ENCODE data around the gene GPR148. TPM values are rescaled to one million over a fixed set of nuclear protein-coding genes. Genes with fewer than 3 reads are reported as not detected.
"Not testable (repeated sequence)": the region's sequence is repeated elsewhere in the genome, so short reads cannot be mapped to it uniquely, and the experiment has no call there.

GPR148 gene
- total RNA-seq, 1 donor from 2014 or later, result not detected

DNA sequence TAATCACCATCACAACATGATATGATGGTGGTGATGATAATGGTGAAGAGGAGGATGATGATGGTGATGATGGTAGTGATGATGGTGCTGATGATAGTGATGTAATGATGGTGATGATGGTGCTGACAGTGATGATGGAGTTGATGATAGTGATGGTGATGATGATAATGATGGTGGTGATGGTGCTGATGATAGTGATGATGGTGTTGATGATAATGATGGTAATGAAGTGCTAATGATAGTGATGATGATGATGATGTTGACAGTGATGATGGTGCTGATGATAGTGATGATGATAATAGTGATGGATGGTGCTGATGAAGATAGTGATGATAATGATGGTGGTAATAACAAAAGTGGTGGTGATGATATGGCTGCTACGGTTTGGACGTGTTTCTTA lies 4.4 kb upstream of the GPR148 start:
- TF ChIP-seq, protein P1, sequence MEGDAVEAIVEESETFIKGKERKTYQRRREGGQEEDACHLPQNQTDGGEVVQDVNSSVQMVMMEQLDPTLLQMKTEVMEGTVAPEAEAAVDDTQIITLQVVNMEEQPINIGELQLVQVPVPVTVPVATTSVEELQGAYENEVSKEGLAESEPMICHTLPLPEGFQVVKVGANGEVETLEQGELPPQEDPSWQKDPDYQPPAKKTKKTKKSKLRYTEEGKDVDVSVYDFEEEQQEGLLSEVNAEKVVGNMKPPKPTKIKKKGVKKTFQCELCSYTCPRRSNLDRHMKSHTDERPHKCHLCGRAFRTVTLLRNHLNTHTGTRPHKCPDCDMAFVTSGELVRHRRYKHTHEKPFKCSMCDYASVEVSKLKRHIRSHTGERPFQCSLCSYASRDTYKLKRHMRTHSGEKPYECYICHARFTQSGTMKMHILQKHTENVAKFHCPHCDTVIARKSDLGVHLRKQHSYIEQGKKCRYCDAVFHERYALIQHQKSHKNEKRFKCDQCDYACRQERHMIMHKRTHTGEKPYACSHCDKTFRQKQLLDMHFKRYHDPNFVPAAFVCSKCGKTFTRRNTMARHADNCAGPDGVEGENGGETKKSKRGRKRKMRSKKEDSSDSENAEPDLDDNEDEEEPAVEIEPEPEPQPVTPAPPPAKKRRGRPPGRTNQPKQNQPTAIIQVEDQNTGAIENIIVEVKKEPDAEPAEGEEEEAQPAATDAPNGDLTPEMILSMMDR (IDR thresholded peaks at IDR 0.05; ENCODE audit: insufficient read depth, low read length, poor library complexity, severe bottlenecking), result no peak
- no peaks in the 10 kb centered on the region for H3K36me3 ChIP-seq (ENCODE audit: control insufficient read depth, insufficient read depth, low read length)

DNA sequence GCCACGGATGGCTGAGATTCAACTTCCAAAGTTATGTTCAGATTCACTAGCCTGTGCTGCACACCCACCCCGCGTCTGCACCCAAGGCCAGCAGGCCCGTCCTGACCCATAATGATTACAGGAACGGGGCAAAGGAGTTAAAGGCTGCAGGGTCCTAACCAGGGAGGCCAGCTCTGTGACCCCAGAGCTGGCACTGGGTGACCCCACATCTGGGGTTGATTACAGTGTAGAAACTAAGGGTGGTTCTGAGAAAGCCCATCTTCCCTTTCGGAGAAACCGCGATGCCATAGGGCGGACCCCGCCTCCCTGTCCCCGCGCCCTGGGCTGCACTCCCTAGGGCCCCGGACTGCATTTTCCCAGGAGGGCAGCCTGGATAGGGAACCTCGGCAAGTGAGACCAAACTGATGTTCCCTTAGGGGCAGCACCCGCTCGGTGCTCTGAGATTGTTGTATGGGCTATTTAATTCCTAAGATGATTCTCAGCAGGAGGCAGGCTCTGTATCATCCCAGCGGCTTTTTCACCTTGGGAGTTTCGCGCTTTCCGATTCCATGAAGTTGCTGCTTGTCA lies 2.2 kb upstream of the GPR148 start:
- Histone ChIP-seq H3K27me3 (ENCODE audit: control insufficient read depth, insufficient read depth, low read length) (peaks cover 8% of the 10 kb centered on the region), H3K36me3 (ENCODE audit: control insufficient read depth, insufficient read depth, low read length) (no peaks in the 10 kb centered on the region), H3K4me3 (ENCODE audit: low read depth, low read length) (peak overlapping the region; percentile 52)
- TF ChIP-seq, protein P1 (IDR thresholded peaks at IDR 0.05; ENCODE audit: insufficient read depth, low read length, poor library complexity, severe bottlenecking), result no peak
- DNase-seq (ENCODE audit: low read depth), result no peak

More for the DNA sequence above, 4.4 kb upstream of the GPR148 start:
- Histone ChIP-seq H3K27me3 (ENCODE audit: control insufficient read depth, insufficient read depth, low read length) (peaks cover 8% of the 10 kb centered on the region), H3K4me3 (ENCODE audit: low read depth, low read length) (no peak overlapping the region)
- DNase-seq (ENCODE audit: low read depth), result no peak

DNA sequence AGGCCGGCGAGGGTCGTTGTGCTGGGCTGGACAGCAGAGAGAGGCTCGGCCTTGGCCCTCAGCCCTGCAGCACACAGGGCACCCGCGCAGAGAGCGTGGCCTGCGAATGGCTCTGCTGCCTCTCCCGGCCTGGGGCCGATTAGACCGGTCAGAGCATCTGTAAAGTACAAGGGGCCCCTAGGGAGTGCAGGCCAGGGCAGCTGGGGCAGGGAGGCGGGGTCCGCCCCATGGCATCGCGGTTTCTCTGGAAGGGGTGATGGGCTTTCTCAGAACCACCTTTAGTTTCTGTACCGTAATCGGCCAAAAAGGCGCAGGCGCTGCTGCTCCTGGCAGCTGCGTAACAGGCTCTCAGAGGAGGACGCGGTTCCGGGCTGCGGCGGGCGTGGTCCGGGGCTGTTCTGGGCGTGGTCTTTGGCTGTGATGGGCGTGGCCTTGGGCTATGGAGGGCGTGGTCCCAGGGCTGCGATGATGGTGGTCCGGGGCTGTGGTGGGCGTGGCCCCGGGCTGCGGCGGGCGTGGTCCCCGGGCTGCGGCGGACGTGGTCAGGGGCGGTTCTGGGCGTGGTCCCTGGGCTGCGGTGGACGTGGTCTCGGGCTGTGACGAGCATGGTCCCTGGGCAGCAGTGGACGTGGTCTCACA lies 1.5 kb upstream of the GPR148 start:
- H3K27me3 ChIP-seq (ENCODE audit: control insufficient read depth, insufficient read depth, low read length), result peaks cover 8% of the 10 kb centered on the region
- TF ChIP-seq, protein P1 (IDR thresholded peaks at IDR 0.05; ENCODE audit: insufficient read depth, low read length, poor library complexity, severe bottlenecking), result no peak
- no peaks in the 10 kb centered on the region for H3K36me3 ChIP-seq (ENCODE audit: control insufficient read depth, insufficient read depth, low read length)
- H3K4me3 ChIP-seq (ENCODE audit: low read depth, low read length), result peak overlapping the region; percentile 52
- DNase-seq (ENCODE audit: low read depth), result peak; percentile 18

DNA sequence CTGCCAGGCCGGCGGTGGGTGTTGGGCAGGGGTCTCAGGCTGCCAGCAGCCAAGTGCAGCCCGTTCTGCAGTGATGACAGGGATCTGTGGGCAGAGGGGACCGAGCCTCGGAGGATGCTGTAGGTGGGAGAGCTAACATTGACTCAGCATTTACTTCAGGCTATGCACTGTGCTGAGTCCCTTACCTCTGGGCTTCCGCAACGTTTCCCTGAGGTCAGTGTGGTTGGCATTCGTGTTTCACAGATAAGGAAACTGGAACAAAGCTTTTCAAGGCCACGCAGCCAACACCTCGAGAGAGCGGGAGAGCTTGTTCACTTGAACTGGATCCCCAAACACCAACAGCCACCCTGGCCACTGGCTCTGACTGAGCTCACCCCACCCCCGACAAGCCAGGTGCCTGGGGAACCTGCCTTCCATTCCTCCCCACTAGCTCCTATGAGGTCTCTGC lies 839 bp upstream of the GPR148 start:
- DNase-seq (ENCODE audit: low read depth), result no peak
- no peaks in the 10 kb centered on the region for H3K36me3 ChIP-seq (ENCODE audit: control insufficient read depth, insufficient read depth, low read length)

DNA sequence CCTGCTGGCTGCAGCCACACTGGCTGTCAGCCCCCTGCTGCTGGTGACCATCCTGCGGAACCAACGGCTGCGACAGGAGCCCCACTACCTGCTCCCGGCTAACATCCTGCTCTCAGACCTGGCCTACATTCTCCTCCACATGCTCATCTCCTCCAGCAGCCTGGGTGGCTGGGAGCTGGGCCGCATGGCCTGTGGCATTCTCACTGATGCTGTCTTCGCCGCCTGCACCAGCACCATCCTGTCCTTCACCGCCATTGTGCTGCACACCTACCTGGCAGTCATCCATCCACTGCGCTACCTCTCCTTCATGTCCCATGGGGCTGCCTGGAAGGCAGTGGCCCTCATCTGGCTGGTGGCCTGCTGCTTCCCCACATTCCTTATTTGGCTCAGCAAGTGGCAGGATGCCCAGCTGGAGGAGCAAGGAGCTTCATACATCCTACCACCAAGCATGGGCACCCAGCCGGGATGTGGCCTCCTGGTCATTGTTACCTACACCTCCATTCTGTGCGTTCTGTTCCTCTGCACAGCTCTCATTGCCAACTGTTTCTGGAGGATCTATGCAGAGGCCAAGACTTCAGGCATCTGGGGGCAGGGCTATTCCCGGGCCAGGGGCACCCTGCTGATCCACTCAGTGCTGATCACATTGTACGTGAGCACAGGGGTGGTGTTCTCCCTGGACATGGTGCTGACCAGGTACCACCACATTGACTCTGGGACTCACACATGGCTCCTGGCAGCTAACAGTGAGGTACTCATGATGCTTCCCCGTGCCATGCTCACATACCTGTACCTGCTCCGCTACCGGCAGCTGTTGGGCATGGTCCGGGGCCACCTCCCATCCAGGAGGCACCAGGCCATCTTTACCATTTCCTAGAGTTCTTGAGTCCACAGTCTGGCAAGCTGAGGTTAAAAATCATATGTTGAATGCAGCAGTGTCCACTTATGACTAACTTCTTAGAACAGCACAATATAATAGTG lies 741 bp downstream of the GPR148 start:
- peaks cover 8% of the 10 kb centered on the region for H3K27me3 ChIP-seq (ENCODE audit: control insufficient read depth, insufficient read depth, low read length)
- TF ChIP-seq, protein P1 (IDR thresholded peaks at IDR 0.05; ENCODE audit: insufficient read depth, low read length, poor library complexity, severe bottlenecking), result no peak
- no peak for DNase-seq (ENCODE audit: low read depth)
- no peak overlapping the region for H3K4me3 ChIP-seq (ENCODE audit: low read depth, low read length)
- no peaks in the 10 kb centered on the region for H3K36me3 ChIP-seq (ENCODE audit: control insufficient read depth, insufficient read depth, low read length)

More for the DNA sequence above, 839 bp upstream of the GPR148 start:
- TF ChIP-seq, protein P1 (IDR thresholded peaks at IDR 0.05; ENCODE audit: insufficient read depth, low read length, poor library complexity, severe bottlenecking), result no peak
- peaks cover 8% of the 10 kb centered on the region for H3K27me3 ChIP-seq (ENCODE audit: control insufficient read depth, insufficient read depth, low read length)
- H3K4me3 ChIP-seq (ENCODE audit: low read depth, low read length), result peak overlapping the region; percentile 8

DNA sequence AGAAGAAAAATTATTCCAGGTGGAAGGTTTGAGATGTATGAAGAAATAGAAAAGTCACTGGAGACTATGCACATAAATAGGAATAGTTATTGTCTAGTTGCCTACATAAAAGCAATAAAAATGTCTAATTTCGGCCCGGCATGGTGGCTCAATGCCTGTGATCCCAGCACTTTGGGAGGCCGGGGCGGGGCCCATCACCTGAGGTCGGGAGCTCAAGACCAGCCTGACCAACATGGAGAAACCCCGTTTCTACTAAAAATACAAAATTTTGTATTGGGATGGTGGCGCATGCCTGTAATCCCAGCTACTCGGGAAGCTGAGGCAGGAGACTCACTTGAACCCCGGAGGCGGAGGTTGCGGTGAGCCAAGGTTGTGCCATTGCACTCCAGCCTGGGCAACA lies 3.4 kb downstream of the GPR148 start:
- H3K4me3 ChIP-seq (ENCODE audit: low read depth, low read length); H3K36me3 ChIP-seq (ENCODE audit: control insufficient read depth, insufficient read depth, low read length); H3K27me3 ChIP-seq (ENCODE audit: control insufficient read depth, insufficient read depth, low read length); DNase-seq (ENCODE audit: low read depth): not testable (repeated sequence)
